HG03097 (cell line): ENCODE measurements around the gene ASTN2.
A peak's percentile ranks its signal among the peaks of the same experiment; 100 is the strongest.

Source experiments
- ATAC-seq: cut with Tn5 transposase; IDR thresholded peaks from one replicate; pipeline ENCODE4 v1.9.1; 2021; ENCODE audit not compliant: unreplicated experiment, low FRiP score

ASTN2 gene

GRCh38 chr9:116616304-116616914 is 798.4 kb downstream of the ASTN2 start:
- no peak for ATAC-seq

- ATAC-seq = no peak
These were observed 806.8 kb downstream of the ASTN2 start for GRCh38 chr9:116608064-116608463.

GRCh38 chr9:116605904-116606341 is 808.9 kb downstream of the ASTN2 start:
- no peak for ATAC-seq

GRCh38 chr9:116605060-116605459 is 809.8 kb downstream of the ASTN2 start:
- no peak for ATAC-seq

- no peak for ATAC-seq
These were observed 810.6 kb downstream of the ASTN2 start for GRCh38 chr9:116604251-116604650.

GRCh38 chr9:116599342-116599884 is 815.4 kb downstream of the ASTN2 start:
- no peak for ATAC-seq

GRCh38 chr9:116596646-116597045 is 818.2 kb downstream of the ASTN2 start:
- no peak for ATAC-seq

- no peak for ATAC-seq
These were observed 820.3 kb downstream of the ASTN2 start for GRCh38 chr9:116594547-116594946.

- no peak for ATAC-seq
These were observed 821.9 kb downstream of the ASTN2 start for GRCh38 chr9:116592970-116593369.

GRCh38 chr9:116589392-116590354 is 825.2 kb downstream of the ASTN2 start:
- ATAC-seq = no peak

- ATAC-seq = no peak
These were observed 826.9 kb downstream of the ASTN2 start for GRCh38 chr9:116587919-116588318.

GRCh38 chr9:116585896-116586295 is 829.0 kb downstream of the ASTN2 start:
- no peak for ATAC-seq

GRCh38 chr9:116585204-116585603 is 829.7 kb downstream of the ASTN2 start:
- no peak for ATAC-seq

GRCh38 chr9:116580853-116581252 is 834.0 kb downstream of the ASTN2 start:
- no peak for ATAC-seq

GRCh38 chr9:116576386-116576785 is 838.5 kb downstream of the ASTN2 start:
- ATAC-seq = no peak

- no peak for ATAC-seq
These were observed 840.7 kb downstream of the ASTN2 start for GRCh38 chr9:116574027-116574679.

GRCh38 chr9:116572095-116572748 is 842.6 kb downstream of the ASTN2 start:
- ATAC-seq = peak; percentile 67

GRCh38 chr9:116569111-116569510 is 845.7 kb downstream of the ASTN2 start:
- no peak for ATAC-seq

- no peak for ATAC-seq
These were observed 848.0 kb downstream of the ASTN2 start for GRCh38 chr9:116566677-116567488.

- ATAC-seq = no peak
These were observed 848.9 kb downstream of the ASTN2 start for GRCh38 chr9:116565986-116566385.
